ENCODE data around the gene TBC1D13.
"Not testable (repeated sequence)": the region's sequence is repeated elsewhere in the genome, so short reads cannot be mapped to it uniquely, and the experiment has no call there.

Gene TBC1D13

DNA sequence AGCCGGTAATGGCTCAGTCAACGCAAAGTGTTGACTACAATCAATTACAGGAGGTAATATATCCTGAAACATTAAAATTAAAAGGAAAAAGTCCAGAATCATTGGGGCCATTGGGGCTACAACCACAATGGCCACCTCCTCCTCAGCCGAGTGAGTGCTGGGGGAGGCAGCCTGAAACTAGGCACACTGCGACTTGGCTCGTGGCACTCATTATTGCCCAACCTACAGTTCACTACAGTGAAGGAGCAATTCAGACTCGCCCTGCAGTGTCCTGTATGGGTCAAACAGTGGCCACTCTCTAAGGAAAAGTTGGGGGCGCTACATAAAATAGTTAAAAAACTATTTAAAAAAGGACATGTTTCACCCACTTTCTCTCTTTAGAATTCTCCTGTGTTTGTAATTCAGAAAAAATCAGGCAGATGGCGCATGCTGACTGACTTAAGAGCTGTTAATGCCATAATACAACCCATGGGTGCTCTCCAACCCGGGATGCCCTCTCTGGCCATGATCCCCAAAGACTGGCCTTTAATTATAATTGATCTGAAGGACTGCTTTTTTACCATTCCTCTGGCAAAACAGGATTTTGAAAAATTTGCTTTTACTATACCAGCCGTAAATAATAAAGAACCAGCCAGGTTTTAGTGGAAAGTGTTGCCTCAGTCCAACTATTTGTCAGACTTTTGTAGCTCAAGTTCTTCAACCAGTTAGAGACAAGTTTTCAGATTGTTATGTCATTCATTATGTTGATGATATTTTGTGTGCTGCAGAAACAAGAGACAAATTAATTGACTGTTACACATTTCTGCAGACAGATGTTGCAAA is 64.9 kb downstream of the TBC1D13 start:
- not testable (repeated sequence) for DNase-seq

DNA sequence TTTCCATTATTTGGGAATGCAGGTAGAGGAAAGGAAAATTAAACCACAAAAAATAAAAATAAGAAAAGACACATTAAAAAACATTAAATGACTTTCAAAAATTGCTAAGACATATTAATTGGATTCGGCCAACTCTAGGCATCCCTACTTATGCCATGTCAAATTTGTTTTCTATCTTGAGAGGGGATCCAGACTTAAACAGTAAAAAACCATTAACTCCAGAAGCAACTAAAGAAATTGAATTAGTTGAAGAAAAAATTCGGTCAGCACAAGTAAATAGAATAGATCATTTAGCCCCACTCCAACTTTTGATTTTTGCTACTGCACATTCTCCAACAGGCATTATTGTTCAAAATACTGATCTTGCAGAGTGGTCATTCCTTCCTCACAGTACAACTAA is 65.6 kb downstream of the TBC1D13 start:
- DNase-seq = not testable (repeated sequence)

DNA sequence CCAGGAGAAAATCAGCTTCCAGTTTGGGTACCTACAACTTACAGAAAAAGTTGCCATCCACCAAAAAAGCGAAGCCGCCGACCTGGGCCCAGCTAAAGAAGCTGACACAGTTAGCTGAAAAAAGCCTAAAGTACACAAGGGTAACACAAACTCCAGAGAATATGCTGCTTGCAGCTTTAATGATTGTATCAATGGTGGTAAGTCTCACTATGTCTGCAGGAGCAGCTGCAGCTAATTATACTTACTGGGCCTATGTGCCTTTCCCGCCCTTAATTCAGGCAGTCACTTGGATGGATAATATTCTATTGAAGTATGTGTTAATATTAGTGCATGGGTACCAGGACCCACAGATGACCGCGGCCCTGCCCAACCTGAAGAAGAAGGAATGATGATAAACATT is 67.4 kb downstream of the TBC1D13 start:
- not testable (repeated sequence) for DNase-seq

DNA sequence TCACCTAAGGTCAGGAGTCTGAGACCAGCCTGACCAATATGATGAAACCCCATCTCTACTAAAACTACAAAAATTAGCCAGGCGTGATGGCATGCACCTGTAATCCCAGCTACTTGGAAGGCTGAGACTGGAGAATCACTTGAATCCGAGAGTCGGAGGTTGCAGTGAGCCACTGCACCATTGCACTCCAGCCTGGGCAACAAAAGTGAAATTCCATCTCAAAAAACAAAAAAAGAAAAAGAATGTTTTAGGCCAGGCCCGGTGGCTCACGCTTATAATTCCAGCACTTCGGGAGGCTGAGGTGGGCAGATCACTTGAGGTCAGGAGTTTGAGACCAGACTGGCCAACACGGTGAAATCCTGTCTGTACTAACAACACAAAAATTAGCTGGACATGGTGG is 71.4 kb downstream of the TBC1D13 start:
- DNase-seq = not testable (repeated sequence)
